OCI-LY1 (cell line): ENCODE results near the gene IQCB1.

Experiments used
- CTCF ChIP-seq: fragments of 200-600 bp; sonication (generic), shearing (Covaris generic); IDR thresholded peaks from 2 replicates; pipeline ENCODE4 v1.5.1; 2017; ENCODE audit warnings: mild to moderate bottlenecking, antibody characterized with exemption, low read length, moderate library complexity, mixed read lengths
- EZH2 ChIP-seq: fragments of 200-600 bp; sonication (generic), shearing (Covaris generic); IDR thresholded peaks from 2 replicates; pipeline ENCODE4 v1.8.0; 2017; ENCODE audit warnings: borderline replicate concordance, mixed run types, mild to moderate bottlenecking, antibody characterized with exemption, low read length, moderate library complexity, mixed read lengths

- TF ChIP-seq CTCF (no peak), EZH2 (no peak)
Observed at GRCh38 chr3:121724130-121724529, 110.7 kb downstream of the IQCB1 start.
